PFSK-1 (cell line): ENCODE results near the gene GLRB.

Experiments used
- POLR2AphosphoS5 ChIP-seq: IDR thresholded peaks from 2 replicates; pipeline ENCODE4 v1.6.1; 2012; ENCODE audit warnings: low read depth, mild to moderate bottlenecking, control low read depth, low read length, moderate library complexity
- SIN3A ChIP-seq: IDR thresholded peaks from 2 replicates; pipeline ENCODE4 v1.6.1; 2012; ENCODE audit warnings: mild to moderate bottlenecking, low read length, moderate library complexity, borderline replicate concordance; ENCODE audit not compliant: insufficient read depth
- TAF1 ChIP-seq: IDR thresholded peaks from 2 replicates; pipeline ENCODE4 v1.6.1; 2012; ENCODE audit warnings: low read length, control low read depth, borderline replicate concordance; ENCODE audit not compliant: insufficient read depth
- TF ChIP-seq, protein P1 (sequence below), 2 experiments: IDR thresholded peaks; 2 replicates each; pipeline versions ENCODE4 v1.6.1 to v1.8.0; 2011 to 2012; ENCODE audit warnings: low read depth in 2 of 2, low read length in 2 of 2, control low read depth in 1 of 2, inconsistent platforms in 1 of 2, mild to moderate bottlenecking in 1 of 2, moderate library complexity in 1 of 2; ENCODE audit not compliant: insufficient read depth in 1 of 2

DNA sequence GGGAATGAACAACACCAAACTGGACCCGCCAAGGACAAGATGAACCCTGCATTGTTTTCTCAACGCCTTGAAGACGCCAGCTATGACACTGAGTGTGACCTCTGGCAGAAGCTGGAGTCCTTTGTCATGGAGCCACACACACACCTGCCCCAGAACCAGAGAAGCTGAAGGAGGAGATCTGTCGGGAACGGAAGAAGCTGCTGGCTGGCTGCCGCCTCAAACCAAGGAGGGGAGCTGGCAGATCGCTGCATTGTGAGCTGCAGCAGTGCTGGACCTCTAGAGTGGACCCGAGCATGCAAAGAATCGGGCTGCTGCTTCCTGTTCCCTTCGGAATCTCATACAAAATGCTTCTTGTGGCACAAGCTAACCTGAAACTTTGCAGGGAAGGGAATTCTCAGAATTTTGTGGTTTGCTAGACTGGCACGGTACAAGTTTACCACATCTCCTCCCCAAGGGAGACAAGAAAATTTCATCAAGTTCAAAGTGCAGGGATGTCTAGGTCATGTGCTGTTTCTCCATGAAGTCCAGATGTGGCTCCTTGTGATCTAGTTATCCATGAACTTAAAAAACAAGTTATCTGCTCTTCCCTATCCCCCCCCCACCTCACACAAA is 23.4 kb upstream of the GLRB start:
- TF ChIP-seq POLR2AphosphoS5: no peak
- no peak for TF ChIP-seq TAF1
- TF ChIP-seq, protein P1, sequence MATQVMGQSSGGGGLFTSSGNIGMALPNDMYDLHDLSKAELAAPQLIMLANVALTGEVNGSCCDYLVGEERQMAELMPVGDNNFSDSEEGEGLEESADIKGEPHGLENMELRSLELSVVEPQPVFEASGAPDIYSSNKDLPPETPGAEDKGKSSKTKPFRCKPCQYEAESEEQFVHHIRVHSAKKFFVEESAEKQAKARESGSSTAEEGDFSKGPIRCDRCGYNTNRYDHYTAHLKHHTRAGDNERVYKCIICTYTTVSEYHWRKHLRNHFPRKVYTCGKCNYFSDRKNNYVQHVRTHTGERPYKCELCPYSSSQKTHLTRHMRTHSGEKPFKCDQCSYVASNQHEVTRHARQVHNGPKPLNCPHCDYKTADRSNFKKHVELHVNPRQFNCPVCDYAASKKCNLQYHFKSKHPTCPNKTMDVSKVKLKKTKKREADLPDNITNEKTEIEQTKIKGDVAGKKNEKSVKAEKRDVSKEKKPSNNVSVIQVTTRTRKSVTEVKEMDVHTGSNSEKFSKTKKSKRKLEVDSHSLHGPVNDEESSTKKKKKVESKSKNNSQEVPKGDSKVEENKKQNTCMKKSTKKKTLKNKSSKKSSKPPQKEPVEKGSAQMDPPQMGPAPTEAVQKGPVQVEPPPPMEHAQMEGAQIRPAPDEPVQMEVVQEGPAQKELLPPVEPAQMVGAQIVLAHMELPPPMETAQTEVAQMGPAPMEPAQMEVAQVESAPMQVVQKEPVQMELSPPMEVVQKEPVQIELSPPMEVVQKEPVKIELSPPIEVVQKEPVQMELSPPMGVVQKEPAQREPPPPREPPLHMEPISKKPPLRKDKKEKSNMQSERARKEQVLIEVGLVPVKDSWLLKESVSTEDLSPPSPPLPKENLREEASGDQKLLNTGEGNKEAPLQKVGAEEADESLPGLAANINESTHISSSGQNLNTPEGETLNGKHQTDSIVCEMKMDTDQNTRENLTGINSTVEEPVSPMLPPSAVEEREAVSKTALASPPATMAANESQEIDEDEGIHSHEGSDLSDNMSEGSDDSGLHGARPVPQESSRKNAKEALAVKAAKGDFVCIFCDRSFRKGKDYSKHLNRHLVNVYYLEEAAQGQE (IDR thresholded peaks at IDR 0.05; ENCODE audit: insufficient read depth in 1 of 2, low read depth in 2 of 2, low read length in 2 of 2): no peak
- TF ChIP-seq SIN3A: no peak
